ENCODE data around the gene TRIM63. TPM values are rescaled to one million over a fixed set of nuclear protein-coding genes. Genes with fewer than 3 reads are reported as not detected.

Gene TRIM63
- polyA plus RNA-seq, 1 of the 3 experiments (the other 2 are of a cell fraction): not detected

GRCh38 chr1:26036756-26037281 is 30.6 kb downstream of the TRIM63 start:
- no peaks in the 10 kb centered on the region for H3K79me2 ChIP-seq (ENCODE audit: insufficient read depth)
- H3K9me2 ChIP-seq: no peaks in the 10 kb centered on the region
- H4K20me1 ChIP-seq (ENCODE audit: insufficient read depth): no peaks in the 10 kb centered on the region
- no peak for DNase-seq
- no peak overlapping the region for H2AFZ ChIP-seq (ENCODE audit: low read depth)
- no peak overlapping the region for H3K27ac ChIP-seq (ENCODE audit: low read depth in 2 of 2, low read length in 1 of 2)
- no peaks in the 10 kb centered on the region for H3K9me3 ChIP-seq
- H3K4me2 ChIP-seq: peak overlapping the region; percentile 98; the same call in 1 of the 2 replicates
- no peaks in the 10 kb centered on the region for H3K36me3 ChIP-seq (replicated peaks in 1 of 2; ENCODE audit: control insufficient read depth in 1 of 2, insufficient read depth in 2 of 2, low read length in 1 of 2)
- CTCF ChIA-PET: interaction anchor here (0.6 to 4.1 kb wide), 25 partner anchors 8 to 381 kb away, joined by 3 to 58 read pairs (median 6); partner anchors contain the start of genes CEP85, EXTL1 and SLC30A2
- no peak overlapping the region for H3K4me3 ChIP-seq (ENCODE audit: low read depth in 2 of 2, low read length in 1 of 2)
- peaks cover 0 to 12% of the 10 kb centered on the region in 2 experiments; a peak in 1 of 4 replicates for H3K4me1 ChIP-seq (ENCODE audit: control insufficient read depth in 1 of 2, insufficient read depth in 2 of 2, low read depth in 1 of 2, low read length in 1 of 2)
- POLR2A ChIA-PET: interaction anchor here (2.1 kb wide), 1 partner anchor 15 kb away, joined by 13 read pairs; the partner anchor contains the start of gene EXTL1
- TF ChIP-seq GABPA (IDR thresholded peaks at IDR 0.05; ENCODE audit: low read depth) (no peak), EZH2phosphoT487 (IDR thresholded peaks at IDR 0.05; ENCODE audit: borderline replicate concordance, low read depth) (no peak), NRF1 (IDR thresholded peaks at IDR 0.05; ENCODE audit: low read depth, low read length) (no peak), FOXJ3 (CRISPR knock-in tag; IDR thresholded peaks at IDR 0.05) (no peak), ELF1 (IDR thresholded peaks at IDR 0.05) (no peak), POLR2AphosphoS5 (IDR thresholded peaks at IDR 0.05; ENCODE audit: low read depth, low read length) (no peak), TCF12 (IDR thresholded peaks at IDR 0.05) (no peak), ZBTB33 (IDR thresholded peaks at IDR 0.05; ENCODE audit: borderline replicate concordance, low read depth) (no peak), FOXM1 (IDR thresholded peaks at IDR 0.05; ENCODE audit: low read depth) (no peak), RAD21 (IDR thresholded peaks at IDR 0.05; ENCODE audit: low read length) (no peak), MXI1 (IDR thresholded peaks at IDR 0.05; ENCODE audit: low read depth, low read length) (no peak), RCOR1 (IDR thresholded peaks at IDR 0.05; ENCODE audit: low read length) (no peak), NFIC (IDR thresholded peaks at IDR 0.05; ENCODE audit: borderline replicate concordance) (no peak)
- TF ChIP-seq, protein P1, sequence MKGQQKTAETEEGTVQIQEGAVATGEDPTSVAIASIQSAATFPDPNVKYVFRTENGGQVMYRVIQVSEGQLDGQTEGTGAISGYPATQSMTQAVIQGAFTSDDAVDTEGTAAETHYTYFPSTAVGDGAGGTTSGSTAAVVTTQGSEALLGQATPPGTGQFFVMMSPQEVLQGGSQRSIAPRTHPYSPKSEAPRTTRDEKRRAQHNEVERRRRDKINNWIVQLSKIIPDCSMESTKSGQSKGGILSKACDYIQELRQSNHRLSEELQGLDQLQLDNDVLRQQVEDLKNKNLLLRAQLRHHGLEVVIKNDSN (IDR thresholded peaks at IDR 0.05; ENCODE audit: borderline replicate concordance, low read depth): no peak
- TF ChIP-seq, protein P2, sequence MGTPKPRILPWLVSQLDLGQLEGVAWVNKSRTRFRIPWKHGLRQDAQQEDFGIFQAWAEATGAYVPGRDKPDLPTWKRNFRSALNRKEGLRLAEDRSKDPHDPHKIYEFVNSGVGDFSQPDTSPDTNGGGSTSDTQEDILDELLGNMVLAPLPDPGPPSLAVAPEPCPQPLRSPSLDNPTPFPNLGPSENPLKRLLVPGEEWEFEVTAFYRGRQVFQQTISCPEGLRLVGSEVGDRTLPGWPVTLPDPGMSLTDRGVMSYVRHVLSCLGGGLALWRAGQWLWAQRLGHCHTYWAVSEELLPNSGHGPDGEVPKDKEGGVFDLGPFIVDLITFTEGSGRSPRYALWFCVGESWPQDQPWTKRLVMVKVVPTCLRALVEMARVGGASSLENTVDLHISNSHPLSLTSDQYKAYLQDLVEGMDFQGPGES (IDR thresholded peaks at IDR 0.05; ENCODE audit: low read depth, low read length): no peak
- TF ChIP-seq, protein P3, sequence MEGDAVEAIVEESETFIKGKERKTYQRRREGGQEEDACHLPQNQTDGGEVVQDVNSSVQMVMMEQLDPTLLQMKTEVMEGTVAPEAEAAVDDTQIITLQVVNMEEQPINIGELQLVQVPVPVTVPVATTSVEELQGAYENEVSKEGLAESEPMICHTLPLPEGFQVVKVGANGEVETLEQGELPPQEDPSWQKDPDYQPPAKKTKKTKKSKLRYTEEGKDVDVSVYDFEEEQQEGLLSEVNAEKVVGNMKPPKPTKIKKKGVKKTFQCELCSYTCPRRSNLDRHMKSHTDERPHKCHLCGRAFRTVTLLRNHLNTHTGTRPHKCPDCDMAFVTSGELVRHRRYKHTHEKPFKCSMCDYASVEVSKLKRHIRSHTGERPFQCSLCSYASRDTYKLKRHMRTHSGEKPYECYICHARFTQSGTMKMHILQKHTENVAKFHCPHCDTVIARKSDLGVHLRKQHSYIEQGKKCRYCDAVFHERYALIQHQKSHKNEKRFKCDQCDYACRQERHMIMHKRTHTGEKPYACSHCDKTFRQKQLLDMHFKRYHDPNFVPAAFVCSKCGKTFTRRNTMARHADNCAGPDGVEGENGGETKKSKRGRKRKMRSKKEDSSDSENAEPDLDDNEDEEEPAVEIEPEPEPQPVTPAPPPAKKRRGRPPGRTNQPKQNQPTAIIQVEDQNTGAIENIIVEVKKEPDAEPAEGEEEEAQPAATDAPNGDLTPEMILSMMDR (IDR thresholded peaks at IDR 0.05): no peak
- 52% methylated on average over 6 of the region's 11 CpGs for WGBS (ENCODE audit: low lambda C conversion rate)
- peaks cover 4% of the 10 kb centered on the region for H3F3A ChIP-seq (replicated peaks; ENCODE audit: insufficient read depth)
- no peak overlapping the region for H3K9ac ChIP-seq
- peaks cover 7% of the 10 kb centered on the region; the same call in 1 of the 2 replicates for H3K27me3 ChIP-seq (ENCODE audit: insufficient read depth)

All from SK-N-SH (cell line).